Measurements from ENCODE around the gene GPRC5C.

GPRC5C gene

GRCh38 chr17:74435775-74436359 lies 4.0 kb downstream of the GPRC5C start:
- DNase-seq = no peak

GRCh38 chr17:74437702-74438101 lies 5.8 kb downstream of the GPRC5C start:
- no peak for DNase-seq

GRCh38 chr17:74439691-74440567 lies 8.0 kb downstream of the GPRC5C start:
- no peak for DNase-seq

GRCh38 chr17:74441537-74441936 lies 9.6 kb downstream of the GPRC5C start:
- DNase-seq = no peak

GRCh38 chr17:74442291-74442669 lies 10.4 kb downstream of the GPRC5C start:
- no peak for DNase-seq

GRCh38 chr17:74442670-74443515 lies 11.0 kb downstream of the GPRC5C start:
- no peak for DNase-seq

GRCh38 chr17:74443516-74444296 lies 11.8 kb downstream of the GPRC5C start:
- DNase-seq = no peak

- DNase-seq = no peak
Observed at GRCh38 chr17:74444406-74444805, 12.5 kb downstream of the GPRC5C start.

- DNase-seq = no peak
Observed at GRCh38 chr17:74445158-74445557, 13.3 kb downstream of the GPRC5C start.

- DNase-seq = no peak
Observed at GRCh38 chr17:74446551-74447500, 14.9 kb downstream of the GPRC5C start.

GRCh38 chr17:74447628-74448159 lies 15.8 kb downstream of the GPRC5C start:
- no peak for DNase-seq

- DNase-seq = no peak
Observed at GRCh38 chr17:74448756-74449155, 16.9 kb downstream of the GPRC5C start.

- no peak for DNase-seq
Observed at GRCh38 chr17:74449306-74449705, 17.4 kb downstream of the GPRC5C start.

- DNase-seq = no peak
Observed at GRCh38 chr17:74449773-74450172, 17.9 kb downstream of the GPRC5C start.

- DNase-seq = no peak
Observed at GRCh38 chr17:74450231-74450630, 18.3 kb downstream of the GPRC5C start.

GRCh38 chr17:74450925-74451403 lies 19.1 kb downstream of the GPRC5C start:
- no peak for DNase-seq

- no peak for DNase-seq
Observed at GRCh38 chr17:74451557-74451956, 19.7 kb downstream of the GPRC5C start.

- DNase-seq = no peak
Observed at GRCh38 chr17:74452033-74452840, 20.3 kb downstream of the GPRC5C start.

GRCh38 chr17:74452841-74453661 lies 21.2 kb downstream of the GPRC5C start:
- DNase-seq = no peak

Data from cortex of kidney (tissue), 1 donor.